ENCODE results near the gene FAM219A.

Gene FAM219A

DNA sequence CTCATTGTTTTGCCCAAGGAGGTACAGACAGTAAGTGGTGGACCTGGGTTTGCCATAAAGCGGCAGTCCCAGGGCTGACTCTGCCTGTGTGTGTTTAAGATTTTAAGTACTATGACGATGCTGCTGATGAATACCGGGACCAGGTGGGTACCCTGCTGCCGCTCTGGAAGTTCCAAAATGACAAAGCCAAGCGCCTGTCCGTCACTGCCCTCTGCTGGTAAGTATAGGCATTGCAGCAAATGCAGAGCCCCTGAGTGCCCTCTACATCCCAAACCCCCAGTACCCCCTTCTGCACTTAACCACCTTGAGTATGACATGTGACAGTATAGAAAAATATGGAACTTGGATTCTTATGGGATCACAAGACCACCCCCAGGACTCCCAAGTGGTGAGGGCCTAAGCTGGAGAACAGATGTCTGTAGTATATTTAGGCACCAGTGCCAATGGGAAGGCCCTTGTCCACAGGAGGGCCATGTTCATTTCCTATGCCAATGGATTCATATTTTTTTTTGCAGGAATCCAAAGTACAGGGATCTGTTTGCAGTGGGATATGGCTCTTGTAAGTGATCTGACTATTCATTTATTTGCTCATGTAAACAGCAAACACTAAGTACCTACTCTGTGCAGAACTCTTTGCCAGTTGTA, 42.4 kb upstream of the FAM219A start:
- Histone ChIP-seq H3K27me3 (ENCODE audit: insufficient read depth, low read length) (no peaks in the 10 kb centered on the region), H3K4me1 (ENCODE audit: insufficient read depth, low read length) (0 out of 2 replicates have a peak, but pooled peaks cover 4% of the 10 kb centered on the region), H3K36me3 (ENCODE audit: insufficient read depth, low read length) (no peaks in the 10 kb centered on the region), H3K27ac (ENCODE audit: low read depth, low read length) (no peak overlapping the region), H3K9me3 (ENCODE audit: insufficient read depth, low read depth, low read length) (no peaks in the 10 kb centered on the region), H3K9ac (ENCODE audit: low read depth, low read length) (no peak overlapping the region), H3K4me3 (ENCODE audit: low read length) (no peak overlapping the region)
- 8% methylated on average over 6 of the region's 6 CpGs for WGBS

GRCh38 chr9:34499076-34499475, 40.7 kb upstream of the FAM219A start:
- WGBS = 84% methylated on average over 2 of the region's 2 CpGs
- no peak overlapping the region for H3K9ac ChIP-seq (ENCODE audit: low read depth, low read length)
- no peak overlapping the region for H3K4me3 ChIP-seq (ENCODE audit: low read length)
- no peaks in the 10 kb centered on the region for H3K9me3 ChIP-seq (ENCODE audit: insufficient read depth, low read depth, low read length)
- H3K4me1 ChIP-seq (ENCODE audit: insufficient read depth, low read length) = 0 out of 2 replicates have a peak, but pooled peaks cover 4% of the 10 kb centered on the region
- H3K27ac ChIP-seq (ENCODE audit: low read depth, low read length) = no peak overlapping the region
- H3K36me3 ChIP-seq (ENCODE audit: insufficient read depth, low read length) = no peaks in the 10 kb centered on the region
- no peaks in the 10 kb centered on the region for H3K27me3 ChIP-seq (ENCODE audit: insufficient read depth, low read length)

DNA sequence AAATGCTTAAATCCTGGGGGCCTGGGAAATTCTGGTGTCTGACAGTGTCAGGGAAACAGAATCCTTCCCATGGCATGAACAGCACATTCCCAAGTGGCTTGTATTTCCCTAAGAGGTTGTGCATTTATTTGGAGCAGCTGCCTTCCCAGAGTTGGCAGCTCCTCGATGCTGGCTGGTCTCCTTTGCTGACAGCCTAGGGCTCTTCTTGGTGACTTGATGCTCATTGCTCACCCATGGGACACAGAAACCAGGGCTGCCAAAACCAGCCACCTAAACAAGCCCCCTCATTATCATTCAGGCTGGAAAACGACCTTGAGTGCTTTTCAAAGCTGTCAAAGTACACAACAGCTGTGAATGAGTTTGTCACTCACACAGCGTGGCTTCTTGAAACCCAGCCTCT, 40.2 kb upstream of the FAM219A start:
- no peak overlapping the region for H3K9ac ChIP-seq (ENCODE audit: low read depth, low read length)
- WGBS = 43% methylated on average over 3 of the region's 3 CpGs
- H3K27me3 ChIP-seq (ENCODE audit: insufficient read depth, low read length) = no peaks in the 10 kb centered on the region
- H3K9me3 ChIP-seq (ENCODE audit: insufficient read depth, low read depth, low read length) = no peaks in the 10 kb centered on the region
- no peak overlapping the region for H3K4me3 ChIP-seq (ENCODE audit: low read length)
- H3K4me1 ChIP-seq (ENCODE audit: insufficient read depth, low read length) = 0 out of 2 replicates have a peak, but pooled peaks cover 4% of the 10 kb centered on the region
- no peak overlapping the region for H3K27ac ChIP-seq (ENCODE audit: low read depth, low read length)
- no peaks in the 10 kb centered on the region for H3K36me3 ChIP-seq (ENCODE audit: insufficient read depth, low read length)

DNA sequence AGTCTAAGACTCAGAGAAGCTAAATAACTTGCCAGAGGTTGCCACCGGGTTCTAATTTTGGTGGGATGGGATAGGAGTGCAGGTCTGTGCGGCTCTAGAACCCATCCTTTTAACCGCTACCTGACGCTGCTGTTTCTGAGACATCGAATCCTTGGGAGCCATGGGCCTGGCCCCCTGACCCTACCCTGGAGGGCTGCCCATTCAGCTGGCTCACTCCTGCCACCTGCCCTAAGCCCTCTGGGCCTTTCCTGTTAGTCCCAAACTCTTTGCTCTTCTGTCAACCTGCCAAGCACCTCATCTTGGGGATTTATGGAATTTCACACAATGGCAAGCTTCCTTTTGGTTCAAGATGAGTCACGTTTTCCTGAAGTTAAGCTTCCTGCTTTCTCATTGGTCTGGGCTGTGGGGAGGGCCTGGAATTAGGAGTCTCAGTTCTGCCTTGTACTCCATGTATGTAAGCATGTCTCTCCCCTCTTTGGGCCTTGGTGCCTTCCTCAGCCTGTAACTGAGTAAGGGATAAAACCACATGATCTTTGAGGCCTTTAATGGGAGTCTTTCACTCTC, 37.9 kb upstream of the FAM219A start:
- Histone ChIP-seq H3K9me3 (ENCODE audit: insufficient read depth, low read depth, low read length) (no peaks in the 10 kb centered on the region), H3K27me3 (ENCODE audit: insufficient read depth, low read length) (no peaks in the 10 kb centered on the region), H3K9ac (ENCODE audit: low read depth, low read length) (no peak overlapping the region), H3K36me3 (ENCODE audit: insufficient read depth, low read length) (no peaks in the 10 kb centered on the region), H3K4me3 (ENCODE audit: low read length) (no peak overlapping the region), H3K4me1 (ENCODE audit: insufficient read depth, low read length) (no peaks in the 10 kb centered on the region), H3K27ac (ENCODE audit: low read depth, low read length) (no peak overlapping the region)
- 80% methylated on average over 6 of the region's 6 CpGs for WGBS

DNA sequence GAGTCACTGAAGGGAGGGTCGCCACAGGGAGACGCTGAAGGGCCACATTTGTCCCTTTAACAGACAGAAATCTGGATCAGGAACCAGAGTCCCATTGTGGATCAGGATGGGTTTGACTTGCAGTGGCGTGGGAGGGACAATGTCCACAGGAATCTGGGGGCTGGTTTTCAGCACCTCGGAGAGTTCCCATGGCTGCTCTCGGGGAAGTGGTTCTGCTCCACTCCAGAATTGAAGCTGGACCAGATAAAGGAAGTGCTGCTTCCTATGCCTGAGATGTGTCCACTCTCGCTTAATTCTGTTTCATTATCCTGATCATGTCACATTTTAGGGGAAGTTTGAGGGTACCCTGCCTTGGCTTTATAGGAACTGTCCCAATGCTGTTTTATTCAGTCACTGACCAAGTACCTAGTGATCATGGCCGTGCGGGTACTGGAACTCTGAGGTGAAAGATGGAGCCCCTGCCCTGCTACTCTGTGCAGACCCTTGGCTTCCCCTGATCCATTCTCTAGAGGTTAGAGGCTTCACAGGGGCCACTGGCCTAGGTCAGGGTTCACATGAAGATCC, 35.7 kb upstream of the FAM219A start:
- H3K9me3 ChIP-seq (ENCODE audit: insufficient read depth, low read depth, low read length) = no peaks in the 10 kb centered on the region
- no peaks in the 10 kb centered on the region for H3K27me3 ChIP-seq (ENCODE audit: insufficient read depth, low read length)
- H3K27ac ChIP-seq (ENCODE audit: low read depth, low read length) = no peak overlapping the region
- WGBS = 44% methylated on average over 8 of the region's 8 CpGs
- H3K4me3 ChIP-seq (ENCODE audit: low read length) = no peak overlapping the region
- no peaks in the 10 kb centered on the region for H3K4me1 ChIP-seq (ENCODE audit: insufficient read depth, low read length)
- H3K36me3 ChIP-seq (ENCODE audit: insufficient read depth, low read length) = no peaks in the 10 kb centered on the region
- no peak overlapping the region for H3K9ac ChIP-seq (ENCODE audit: low read depth, low read length)

DNA sequence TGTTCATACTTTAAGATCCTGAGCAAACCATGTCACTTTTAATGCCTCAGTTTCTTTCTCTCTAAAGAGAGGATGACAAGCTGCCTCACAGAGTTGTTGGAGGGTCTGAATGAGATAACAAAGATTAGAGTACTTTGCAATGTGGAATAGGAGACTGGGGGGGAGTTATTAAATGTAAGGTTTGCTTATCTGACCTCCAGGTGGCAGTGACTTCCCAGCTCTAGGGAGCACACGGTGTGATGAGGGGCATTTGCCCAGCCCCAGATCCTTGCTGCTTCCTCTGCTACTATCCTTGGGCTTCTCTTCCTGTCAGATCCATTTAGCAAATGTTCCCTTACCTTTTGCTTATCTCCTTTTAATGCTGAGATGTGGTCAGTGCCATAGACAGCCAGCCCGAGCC, 33.7 kb upstream of the FAM219A start:
- no peaks in the 10 kb centered on the region; the same call in 1 of the 2 replicates for H3K27me3 ChIP-seq (ENCODE audit: insufficient read depth, low read length)
- no peak overlapping the region for H3K4me3 ChIP-seq (ENCODE audit: low read length)
- H3K27ac ChIP-seq (ENCODE audit: low read depth, low read length) = no peak overlapping the region
- no peaks in the 10 kb centered on the region for H3K9me3 ChIP-seq (ENCODE audit: insufficient read depth, low read depth, low read length)
- no peaks in the 10 kb centered on the region for H3K36me3 ChIP-seq (ENCODE audit: insufficient read depth, low read length)
- no peak overlapping the region for H3K9ac ChIP-seq (ENCODE audit: low read depth, low read length)
- H3K4me1 ChIP-seq (ENCODE audit: insufficient read depth, low read length) = no peaks in the 10 kb centered on the region
- 0% methylated on average over 1 of the region's 2 CpGs for WGBS

- Histone ChIP-seq H3K27me3 (ENCODE audit: insufficient read depth, low read length) (no peaks in the 10 kb centered on the region; the same call in 1 of the 2 replicates), H3K9me3 (ENCODE audit: insufficient read depth, low read depth, low read length) (no peaks in the 10 kb centered on the region), H3K4me3 (ENCODE audit: low read length) (no peak overlapping the region), H3K9ac (ENCODE audit: low read depth, low read length) (no peak overlapping the region), H3K27ac (ENCODE audit: low read depth, low read length) (no peak overlapping the region), H3K4me1 (ENCODE audit: insufficient read depth, low read length) (no peaks in the 10 kb centered on the region), H3K36me3 (ENCODE audit: insufficient read depth, low read length) (no peaks in the 10 kb centered on the region)
- 59% methylated on average over 2 of the region's 2 CpGs for WGBS
These were observed 33.2 kb upstream of the FAM219A start for GRCh38 chr9:34491596-34491995.

GRCh38 chr9:34490760-34491159, 32.4 kb upstream of the FAM219A start:
- H3K9me3 ChIP-seq (ENCODE audit: insufficient read depth, low read depth, low read length) = no peaks in the 10 kb centered on the region
- no peak overlapping the region for H3K27ac ChIP-seq (ENCODE audit: low read depth, low read length)
- no peaks in the 10 kb centered on the region for H3K4me1 ChIP-seq (ENCODE audit: insufficient read depth, low read length)
- no peak overlapping the region for H3K4me3 ChIP-seq (ENCODE audit: low read length)
- no peak overlapping the region for H3K9ac ChIP-seq (ENCODE audit: low read depth, low read length)
- H3K27me3 ChIP-seq (ENCODE audit: insufficient read depth, low read length) = no peaks in the 10 kb centered on the region; the same call in 1 of the 2 replicates
- H3K36me3 ChIP-seq (ENCODE audit: insufficient read depth, low read length) = no peaks in the 10 kb centered on the region
- 81% methylated on average over 3 of the region's 3 CpGs for WGBS

DNA sequence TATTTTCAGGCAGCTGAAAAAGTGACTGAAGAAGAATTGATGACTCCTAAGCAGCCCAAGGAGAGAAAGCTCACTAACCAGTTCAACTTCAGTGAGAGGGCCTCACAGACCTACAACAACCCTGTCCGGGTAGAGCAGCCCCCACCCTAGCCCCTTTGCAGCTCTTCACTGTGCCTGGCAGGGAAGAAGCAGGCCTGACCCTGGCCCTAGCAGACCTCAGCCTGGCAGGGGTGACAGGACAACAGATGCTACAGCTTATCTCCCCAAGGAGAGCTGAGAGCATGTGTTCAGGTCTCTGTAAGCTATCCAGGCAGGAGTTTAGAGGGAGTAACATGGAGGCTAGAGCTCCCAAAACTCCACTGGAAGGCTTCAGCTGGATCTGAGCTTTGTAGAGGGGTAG, 32.0 kb upstream of the FAM219A start:
- WGBS = 71% methylated on average over 1 of the region's 1 CpG
- Histone ChIP-seq H3K9me3 (ENCODE audit: insufficient read depth, low read depth, low read length) (no peaks in the 10 kb centered on the region), H3K4me3 (ENCODE audit: low read length) (no peak overlapping the region), H3K27ac (ENCODE audit: low read depth, low read length) (no peak overlapping the region), H3K36me3 (ENCODE audit: insufficient read depth, low read length) (no peaks in the 10 kb centered on the region), H3K27me3 (ENCODE audit: insufficient read depth, low read length) (no peaks in the 10 kb centered on the region; the same call in 1 of the 2 replicates), H3K4me1 (ENCODE audit: insufficient read depth, low read length) (no peaks in the 10 kb centered on the region), H3K9ac (ENCODE audit: low read depth, low read length) (no peak overlapping the region)

DNA sequence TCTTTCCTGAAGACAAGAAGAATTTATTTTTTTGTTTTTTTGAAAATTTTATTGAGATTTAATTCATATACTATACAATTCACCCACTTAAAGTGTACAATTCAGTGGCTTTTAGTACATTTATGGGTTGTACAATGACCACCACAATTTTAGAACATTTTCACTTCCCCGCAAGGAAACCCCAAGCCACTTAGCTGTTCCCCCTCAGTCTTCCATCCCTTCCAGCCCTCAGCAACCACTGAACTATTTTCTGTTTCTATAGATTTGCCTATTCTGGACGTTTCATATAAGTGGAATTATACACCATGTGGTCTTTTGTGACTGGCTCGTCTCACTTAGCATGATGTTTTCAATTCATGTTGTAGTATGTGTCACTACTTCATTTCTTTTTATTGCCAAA, 28.2 kb upstream of the FAM219A start:
- H3K36me3 ChIP-seq (ENCODE audit: insufficient read depth, low read length) = no peaks in the 10 kb centered on the region
- H3K4me3 ChIP-seq (ENCODE audit: low read length) = no peak overlapping the region
- no peak overlapping the region for H3K27ac ChIP-seq (ENCODE audit: low read depth, low read length)
- H3K4me1 ChIP-seq (ENCODE audit: insufficient read depth, low read length) = no peaks in the 10 kb centered on the region
- H3K9ac ChIP-seq (ENCODE audit: low read depth, low read length) = no peak overlapping the region
- no peaks in the 10 kb centered on the region for H3K9me3 ChIP-seq (ENCODE audit: insufficient read depth, low read depth, low read length)
- WGBS = 86% methylated on average over 2 of the region's 3 CpGs
- no peaks in the 10 kb centered on the region; the same call in 1 of the 2 replicates for H3K27me3 ChIP-seq (ENCODE audit: insufficient read depth, low read length)

DNA sequence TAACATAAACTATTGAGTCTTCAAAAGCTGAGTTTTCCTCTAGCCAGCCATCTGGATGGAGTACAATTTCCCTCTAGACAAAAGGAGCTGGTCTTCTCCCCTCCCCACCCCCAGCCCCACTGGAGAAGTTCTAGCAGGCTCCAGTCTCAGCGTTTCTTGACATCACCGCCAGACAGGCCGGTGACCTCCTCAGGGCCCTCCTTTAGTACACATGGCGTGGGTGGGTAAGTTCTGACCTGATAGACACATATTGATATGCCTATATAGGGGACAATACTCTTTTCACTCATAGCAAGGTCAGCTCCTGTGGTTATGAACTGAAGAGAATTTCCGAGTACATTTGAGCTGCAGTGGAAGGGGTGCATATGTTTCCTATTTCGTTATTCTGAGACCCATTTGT, 27.5 kb upstream of the FAM219A start:
- H3K4me1 ChIP-seq (ENCODE audit: insufficient read depth, low read length) = no peaks in the 10 kb centered on the region
- WGBS = 90% methylated on average over 5 of the region's 6 CpGs

More for the DNA sequence above, 27.5 kb upstream of the FAM219A start:
- Histone ChIP-seq H3K4me3 (ENCODE audit: low read length) (no peak overlapping the region), H3K27ac (ENCODE audit: low read depth, low read length) (no peak overlapping the region), H3K36me3 (ENCODE audit: insufficient read depth, low read length) (no peaks in the 10 kb centered on the region), H3K9me3 (ENCODE audit: insufficient read depth, low read depth, low read length) (no peaks in the 10 kb centered on the region), H3K9ac (ENCODE audit: low read depth, low read length) (no peak overlapping the region), H3K27me3 (ENCODE audit: insufficient read depth, low read length) (no peaks in the 10 kb centered on the region; the same call in 1 of the 2 replicates)

Data from HUES64 (cell line).